H9 (cell line): ENCODE data around the gene CMSS1. TPM values are rescaled to one million over a fixed set of nuclear protein-coding genes. Genes with fewer than 3 reads are reported as not detected.

Source experiments
- DNase-seq: peaks from one replicate; pipeline ENCODE4 v3.0.0-alpha.2; 2017
- H2AFZ ChIP-seq: one replicate; pipeline ENCODE4 v1.6.1; 2013; ENCODE audit warnings: mild to moderate bottlenecking, low read length, control low read depth, moderate library complexity
- H2AK5ac ChIP-seq: 2 replicates; pipeline ENCODE4 v1.6.1; 2013; ENCODE audit warnings: low read length, control low read depth, mixed read lengths; ENCODE audit not compliant: insufficient read length
- H2BK120ac ChIP-seq: one replicate; pipeline ENCODE4 v1.6.1; 2013; ENCODE audit warnings: low read depth, mild to moderate bottlenecking, low read length, control low read depth, inconsistent platforms; ENCODE audit not compliant: poor library complexity, severe bottlenecking
- H2BK12ac ChIP-seq: 2 replicates; pipeline ENCODE4 v1.6.1; 2013; ENCODE audit warnings: low read length, control low read depth, mixed read lengths, low read depth; ENCODE audit not compliant: insufficient read length
- H2BK15ac ChIP-seq: 2 replicates; pipeline ENCODE4 v1.6.1; 2013; ENCODE audit warnings: low read depth, low read length, control low read depth
- H2BK20ac ChIP-seq: one replicate; pipeline ENCODE4 v1.6.1; 2013; ENCODE audit warnings: low read depth, mild to moderate bottlenecking, low read length, control low read depth, inconsistent platforms; ENCODE audit not compliant: poor library complexity, severe bottlenecking
- H2BK5ac ChIP-seq: 2 replicates; pipeline ENCODE4 v1.6.1; 2013; ENCODE audit warnings: low read length, control low read depth, mixed read lengths; ENCODE audit not compliant: insufficient read length
- H3K14ac ChIP-seq: 2 replicates; pipeline ENCODE4 v1.6.1; 2013; ENCODE audit warnings: low read length, control low read depth; ENCODE audit not compliant: insufficient read depth
- H3K18ac ChIP-seq: 2 replicates; pipeline ENCODE4 v1.6.1; 2013; ENCODE audit warnings: low read depth, mild to moderate bottlenecking, mixed read lengths, low read length, control low read depth; ENCODE audit not compliant: insufficient read length
- H3K23ac ChIP-seq: 2 replicates; pipeline ENCODE4 v1.6.1; 2013; ENCODE audit warnings: low read length, control low read depth, mixed read lengths, low read depth; ENCODE audit not compliant: insufficient read length
- H3K23me2 ChIP-seq: 2 replicates; pipeline ENCODE4 v1.6.1; 2013; ENCODE audit warnings: low read depth, mild to moderate bottlenecking, mixed read lengths, low read length, control low read depth; ENCODE audit not compliant: insufficient read length, poor library complexity, severe bottlenecking
- H3K27ac ChIP-seq: 2 replicates; pipeline ENCODE4 v1.5.1; 2013; ENCODE audit warnings: low read length, control low read depth, mixed read lengths, low read depth; ENCODE audit not compliant: insufficient read length
- H3K27me3 ChIP-seq: 2 replicates; pipeline ENCODE4 v1.6.1; 2013; ENCODE audit warnings: low read length, control low read depth, inconsistent platforms; ENCODE audit not compliant: insufficient read depth
- H3K4ac ChIP-seq: 2 replicates; pipeline ENCODE4 v1.6.1; 2013; ENCODE audit warnings: low read depth, mild to moderate bottlenecking, control low read depth, inconsistent platforms, low read length, moderate library complexity
- H3K4me1 ChIP-seq: 2 replicates; pipeline ENCODE4 v1.6.1; 2013; ENCODE audit warnings: low read length, control low read depth, inconsistent platforms; ENCODE audit not compliant: insufficient read depth
- H3K4me2 ChIP-seq: 2 replicates; pipeline ENCODE4 v1.6.1; 2013; ENCODE audit warnings: low read length, control low read depth, mixed read lengths; ENCODE audit not compliant: insufficient read length, insufficient read depth
- H3K56ac ChIP-seq: 2 replicates; pipeline ENCODE4 v1.6.1; 2013; ENCODE audit warnings: low read depth, mild to moderate bottlenecking, mixed read lengths, low read length, control low read depth; ENCODE audit not compliant: insufficient read length
- H3K79me1 ChIP-seq: 2 replicates; pipeline ENCODE4 v1.6.1; 2013; ENCODE audit warnings: low read depth, mild to moderate bottlenecking, moderate library complexity, low read length, control low read depth, inconsistent platforms; ENCODE audit not compliant: insufficient read depth, poor library complexity, severe bottlenecking
- H3K79me2 ChIP-seq: 2 replicates; pipeline ENCODE4 v1.6.1; 2013; ENCODE audit warnings: low read length, control low read depth, inconsistent platforms; ENCODE audit not compliant: insufficient read depth
- H3K9ac ChIP-seq: 2 replicates; pipeline ENCODE4 v1.6.1; 2013; ENCODE audit warnings: low read length, control low read depth, mixed read lengths; ENCODE audit not compliant: insufficient read length; ENCODE audit errors: extremely low read depth
- H3K9me3 ChIP-seq: one replicate; pipeline ENCODE4 v1.6.1; 2013; ENCODE audit warnings: low read depth, low read length, inconsistent platforms; ENCODE audit not compliant: control insufficient read depth
- H3T11ph ChIP-seq: one replicate; pipeline ENCODE4 v1.6.1; 2013; ENCODE audit warnings: mild to moderate bottlenecking, low read length, control low read depth, inconsistent platforms
- H4K20me1 ChIP-seq: one replicate; pipeline ENCODE4 v1.6.1; 2013; ENCODE audit not compliant: control insufficient read depth, insufficient read length, insufficient read depth
- H4K5ac ChIP-seq: 2 replicates; pipeline ENCODE4 v1.6.1; 2013; ENCODE audit warnings: low read depth, mild to moderate bottlenecking, mixed read lengths, low read length, control low read depth; ENCODE audit not compliant: insufficient read length
- H4K8ac ChIP-seq: replicated peaks from 2 replicates; pipeline ENCODE4 v1.6.1; 2013; ENCODE audit warnings: low read length, control low read depth, mixed read lengths, low read depth; ENCODE audit not compliant: insufficient read length
- H4K91ac ChIP-seq: 2 replicates; pipeline ENCODE4 v1.6.1; 2013; ENCODE audit warnings: low read depth, mild to moderate bottlenecking, moderate library complexity, mixed read lengths, low read length, control low read depth; ENCODE audit not compliant: insufficient read length
- H3K27ac Mint-ChIP-seq, 3 experiments: 2 replicates in 2 of 3; 3 replicates in 1 of 3; pipeline ENCODE4 v1.8.0; 2020 to 2021; ENCODE audit warnings: mixed read lengths in 3 of 3, mild to moderate bottlenecking in 1 of 3, moderate library complexity in 1 of 3
- H3K27me3 Mint-ChIP-seq: 2 replicates; pipeline ENCODE4 v1.8.0; 2021; ENCODE audit warnings: low read depth, mild to moderate bottlenecking, moderate library complexity, mixed read lengths
- H3K36me3 Mint-ChIP-seq, 3 experiments: 2 replicates in 2 of 3; 3 replicates in 1 of 3; pipeline ENCODE4 v1.8.0; 2020 to 2021; ENCODE audit warnings: low read depth in 3 of 3, mixed read lengths in 3 of 3; ENCODE audit not compliant: insufficient read depth in 1 of 3
- H3K4me1 Mint-ChIP-seq, 2 experiments: 2 replicates each; pipeline ENCODE4 v1.8.0; 2020; ENCODE audit warnings: mixed read lengths in 2 of 2
- H3K4me3 Mint-ChIP-seq, 2 experiments: 2 replicates in 1 of 2; 3 replicates in 1 of 2; pipeline ENCODE4 v1.8.0; 2020 to 2021; ENCODE audit warnings: mild to moderate bottlenecking in 2 of 2, mixed read lengths in 2 of 2, moderate library complexity in 1 of 2
- H3K9me3 Mint-ChIP-seq, 2 experiments: 2 replicates in 1 of 2; 3 replicates in 1 of 2; pipeline ENCODE4 v1.8.0; 2020; ENCODE audit warnings: mild to moderate bottlenecking in 2 of 2, mixed read lengths in 2 of 2, moderate library complexity in 1 of 2
- WGBS: extraction: QIAGEN DNeasy Blood & Tissue Kit; methylation state at CpG from one replicate; pipeline ENCODE4 v1.1.7; 2013; ENCODE audit warnings: missing lambda C conversion rate, low lambda C conversion rate, mixed read lengths; ENCODE audit not compliant: insufficient read length; ENCODE audit errors: extremely low coverage; 5-methylcytosine and 5-hydroxymethylcytosine counted together
- total RNA-seq: library from RNA; stranded (reverse); gene quantifications from 2 replicates; pipeline ENCODE4 v1.2.1, GENCODE V29; 2021
- TF ChIP-seq, protein P1 (sequence below): fragments of 200-600 bp; sonication (generic); conservative IDR thresholded peaks from 3 replicates; pipeline ENCODE4 v1.8.0; 2021; ENCODE audit warnings: antibody characterized with exemption, mild to moderate bottlenecking

CMSS1 gene
- total RNA-seq, 1 experiment from 2014 or later, result 61.8 TPM

DNA sequence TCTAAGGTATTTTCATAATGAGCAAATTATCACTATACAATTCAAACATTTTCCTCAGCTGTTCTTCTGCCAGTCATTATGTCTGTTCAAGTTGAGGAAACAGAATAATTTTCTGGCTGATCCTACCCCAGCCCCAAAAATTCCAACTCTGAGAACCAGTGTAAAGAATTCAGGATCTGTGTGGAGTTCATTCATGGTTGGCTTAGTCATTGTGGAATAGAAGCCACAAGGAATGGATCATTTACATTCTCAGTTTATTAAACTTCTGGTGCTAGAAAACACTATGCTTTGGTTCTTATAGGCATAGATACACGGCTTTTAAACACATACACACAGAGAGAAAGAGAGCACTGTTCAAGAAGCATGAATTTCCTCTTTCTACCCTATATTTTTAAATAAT is 134.6 kb downstream of the CMSS1 start:
- H3K9ac ChIP-seq, result no peak overlapping the region
- H3K36me3 Mint-ChIP-seq, result no peaks in the 10 kb centered on the region
- no peak overlapping the region for H3K56ac ChIP-seq
- no peak overlapping the region for H3K14ac ChIP-seq
- no peak overlapping the region for H4K91ac ChIP-seq
- TF ChIP-seq, protein P1, sequence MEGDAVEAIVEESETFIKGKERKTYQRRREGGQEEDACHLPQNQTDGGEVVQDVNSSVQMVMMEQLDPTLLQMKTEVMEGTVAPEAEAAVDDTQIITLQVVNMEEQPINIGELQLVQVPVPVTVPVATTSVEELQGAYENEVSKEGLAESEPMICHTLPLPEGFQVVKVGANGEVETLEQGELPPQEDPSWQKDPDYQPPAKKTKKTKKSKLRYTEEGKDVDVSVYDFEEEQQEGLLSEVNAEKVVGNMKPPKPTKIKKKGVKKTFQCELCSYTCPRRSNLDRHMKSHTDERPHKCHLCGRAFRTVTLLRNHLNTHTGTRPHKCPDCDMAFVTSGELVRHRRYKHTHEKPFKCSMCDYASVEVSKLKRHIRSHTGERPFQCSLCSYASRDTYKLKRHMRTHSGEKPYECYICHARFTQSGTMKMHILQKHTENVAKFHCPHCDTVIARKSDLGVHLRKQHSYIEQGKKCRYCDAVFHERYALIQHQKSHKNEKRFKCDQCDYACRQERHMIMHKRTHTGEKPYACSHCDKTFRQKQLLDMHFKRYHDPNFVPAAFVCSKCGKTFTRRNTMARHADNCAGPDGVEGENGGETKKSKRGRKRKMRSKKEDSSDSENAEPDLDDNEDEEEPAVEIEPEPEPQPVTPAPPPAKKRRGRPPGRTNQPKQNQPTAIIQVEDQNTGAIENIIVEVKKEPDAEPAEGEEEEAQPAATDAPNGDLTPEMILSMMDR, result no peak
- no peak overlapping the region for H2BK20ac ChIP-seq
- H3K9me3 ChIP-seq, result no peaks in the 10 kb centered on the region
- H3K4ac ChIP-seq, result no peak overlapping the region
- H2BK120ac ChIP-seq, result no peak overlapping the region
- H4K20me1 ChIP-seq, result no peaks in the 10 kb centered on the region
- H2BK15ac ChIP-seq, result no peak overlapping the region
- no peaks in the 10 kb centered on the region; the same call in 1 of the 2 replicates for H3K4me1 ChIP-seq
- no peaks in the 10 kb centered on the region for H3K79me2 ChIP-seq
- no peak overlapping the region for H3K23ac ChIP-seq
- H2AFZ ChIP-seq, result no peak overlapping the region
- H3K4me2 ChIP-seq, result no peak overlapping the region
- H4K8ac ChIP-seq, result no peak overlapping the region
- H2BK12ac ChIP-seq, result no peak overlapping the region
- H3K4me1 Mint-ChIP-seq, result peaks cover 11 to 12% of the 10 kb centered on the region in 2 experiments; a peak in 2 of 4 replicates
- no peak for DNase-seq
- H3K27me3 ChIP-seq, result no peaks in the 10 kb centered on the region
- no peak overlapping the region for H3K27ac Mint-ChIP-seq
- no peak overlapping the region for H3T11ph ChIP-seq
- no peak overlapping the region for H2BK5ac ChIP-seq
- no peaks in the 10 kb centered on the region for H3K23me2 ChIP-seq
- no peaks in the 10 kb centered on the region for H3K27me3 Mint-ChIP-seq
- H3K79me1 ChIP-seq, result no peaks in the 10 kb centered on the region
- H3K27ac ChIP-seq, result no peak overlapping the region
- no peak overlapping the region for H2AK5ac ChIP-seq
- H3K9me3 Mint-ChIP-seq, result no peaks in the 10 kb centered on the region
- WGBS, result no CpG with 5 or more reads among the region's 1 CpG
- H3K18ac ChIP-seq, result no peak overlapping the region
- H3K4me3 Mint-ChIP-seq, result no peak overlapping the region
- H4K5ac ChIP-seq, result no peak overlapping the region
